GM21723 (cell line): ENCODE results near the gene ALG3.
"Not testable (repeated sequence)": the region's sequence is repeated elsewhere in the genome, so short reads cannot be mapped to it uniquely, and the experiment has no call there.

Experiments used
- ATAC-seq: cut with Tn5 transposase; IDR thresholded peaks from one replicate; pipeline ENCODE4 v1.9.1; 2021; ENCODE audit warnings: mild to moderate bottlenecking, moderate library complexity; ENCODE audit not compliant: unreplicated experiment

ALG3 gene

GRCh38 chr3:184248454-184249411 lies at the start of gene ALG3:
Gene ALG3 (minus strand): TSS chr3:184248962. CDS start chr3:184248940, 22 bp downstream.
- ATAC-seq = peak; percentile 57

- ATAC-seq = no peak
Measured at GRCh38 chr3:184296616-184297015, 47.9 kb upstream of the ALG3 start.

- ATAC-seq = no peak
Measured at GRCh38 chr3:184295771-184296170, 47.0 kb upstream of the ALG3 start.

- ATAC-seq = no peak
Measured at GRCh38 chr3:184291738-184292445, 43.1 kb upstream of the ALG3 start.

- ATAC-seq = no peak
Measured at GRCh38 chr3:184291044-184291737, 42.4 kb upstream of the ALG3 start.

GRCh38 chr3:184290331-184290730 lies 41.6 kb upstream of the ALG3 start:
- no peak for ATAC-seq

GRCh38 chr3:184289426-184289938 lies 40.7 kb upstream of the ALG3 start:
- peak; percentile 55 for ATAC-seq

GRCh38 chr3:184284696-184285095 lies 35.9 kb upstream of the ALG3 start:
- no peak for ATAC-seq

- no peak for ATAC-seq
Measured at GRCh38 chr3:184283681-184284080, 34.9 kb upstream of the ALG3 start.

GRCh38 chr3:184282941-184283340 lies 34.2 kb upstream of the ALG3 start:
- no peak for ATAC-seq

- ATAC-seq = no peak
Measured at GRCh38 chr3:184277366-184277765, 28.6 kb upstream of the ALG3 start.

GRCh38 chr3:184275961-184276910 lies 27.5 kb upstream of the ALG3 start, which contains the start of gene ECE2:
Gene ECE2 (plus strand): TSS chr3:184276022. CDS start chr3:184276154, 132 bp downstream.
- ATAC-seq = no peak

GRCh38 chr3:184275381-184275701 lies 26.6 kb upstream of the ALG3 start:
- ATAC-seq = no peak

GRCh38 chr3:184272269-184272668 lies 23.5 kb upstream of the ALG3 start:
- ATAC-seq = no peak

GRCh38 chr3:184267249-184267648 lies 18.5 kb upstream of the ALG3 start:
- ATAC-seq = not testable (repeated sequence)

- ATAC-seq = no peak
Measured at GRCh38 chr3:184262764-184263179, 14.0 kb upstream of the ALG3 start.

GRCh38 chr3:184261854-184262763 lies 13.3 kb upstream of the ALG3 start:
- no peak for ATAC-seq

- ATAC-seq = peak; percentile 66
Measured at GRCh38 chr3:184261270-184261853, 12.6 kb upstream of the ALG3 start, which contains the start of gene CAMK2N2. Gene CAMK2N2 (minus strand): TSS chr3:184261553. CDS start chr3:184261285, 268 bp downstream.
